OCI-LY7 (cell line): ENCODE measurements around the gene UBAC1. TPM values are rescaled to one million over a fixed set of nuclear protein-coding genes. Genes with fewer than 3 reads are reported as not detected.
"Not testable (repeated sequence)": the region's sequence is repeated elsewhere in the genome, so short reads cannot be mapped to it uniquely, and the experiment has no call there.

Experiments used
- BruUV-seq: library from RNA; stranded (reverse); fragments of 400-500 nt; replicated peaks from 2 replicates; lab custom pipeline; 2021; lab: Mats Ljungman, UMichigan
- CTCF ChIA-PET: fragments of 300-600 bp; sonication (Branson Sonifier 250); formaldehyde crosslinking; loops from one replicate; lab custom pipeline; 2022; ENCODE audit warnings: antibody characterized with exemption; ENCODE audit not compliant: unreplicated experiment; lab: Charles Lee
- POLR2A ChIA-PET: fragments of 300-600 bp; sonication (Branson Sonifier 250); formaldehyde crosslinking; loops from one replicate; lab custom pipeline; 2022; ENCODE audit warnings: antibody characterized with exemption; lab: Charles Lee
- DNase-seq: peaks from one replicate; pipeline ENCODE4 v3.0.0-alpha.2; 2015; ENCODE audit warnings: low spot score
- H2AFZ ChIP-seq: fragments of 200-600 bp; sonication (generic), shearing (Covaris generic); 2 replicates; pipeline ENCODE4 v1.6.1; 2014; ENCODE audit warnings: mild to moderate bottlenecking, antibody characterized with exemption, low read length, moderate library complexity
- H3K27ac ChIP-seq: fragments of 200-600 bp; sonication (generic); 2 replicates; pipeline ENCODE4 v1.5.1; 2014; ENCODE audit warnings: mixed run types, low read depth, mild to moderate bottlenecking, moderate library complexity, low read length, inconsistent platforms; ENCODE audit not compliant: poor library complexity, severe bottlenecking
- H3K36me3 ChIP-seq: fragments of 200-600 bp; sonication (generic); 2 replicates; pipeline ENCODE4 v1.6.1; 2014; ENCODE audit warnings: mild to moderate bottlenecking, antibody characterized with exemption, low read length, moderate library complexity, mixed read lengths; ENCODE audit not compliant: insufficient read depth
- H3K4me1 ChIP-seq: fragments of 200-600 bp; sonication (generic); 2 replicates; pipeline ENCODE4 v1.5.1; 2014; ENCODE audit warnings: mild to moderate bottlenecking, low read length; ENCODE audit not compliant: insufficient read depth, poor library complexity, severe bottlenecking
- H3K4me2 ChIP-seq: fragments of 200-600 bp; sonication (generic); 2 replicates; pipeline ENCODE4 v1.6.1; 2014; ENCODE audit warnings: mild to moderate bottlenecking, low read length
- H3K4me3 ChIP-seq: fragments of 200-600 bp; sonication (generic); 2 replicates; pipeline ENCODE4 v1.5.1; 2014; ENCODE audit warnings: mild to moderate bottlenecking, low read depth, low read length; ENCODE audit not compliant: poor library complexity, severe bottlenecking
- H3K79me2 ChIP-seq: fragments of 200-600 bp; sonication (generic); 2 replicates; pipeline ENCODE4 v1.6.1; 2016; ENCODE audit warnings: low read depth, mild to moderate bottlenecking, low read length, moderate library complexity, mixed read lengths; ENCODE audit not compliant: insufficient read depth
- H3K9me2 ChIP-seq: fragments of 200-600 bp; sonication (generic); 2 replicates; pipeline ENCODE4 v1.6.1; 2016; ENCODE audit warnings: mild to moderate bottlenecking, low read length, mixed read lengths; ENCODE audit not compliant: insufficient read depth
- H3K9me3 ChIP-seq: fragments of 200-600 bp; sonication (generic); 2 replicates; pipeline ENCODE4 v1.6.1; 2014; ENCODE audit warnings: mild to moderate bottlenecking, mixed run types, low read length, mixed read lengths
- H4K20me1 ChIP-seq: fragments of 200-600 bp; sonication (generic); 2 replicates; pipeline ENCODE4 v1.6.1; 2014; ENCODE audit warnings: mild to moderate bottlenecking, antibody characterized with exemption, low read length, moderate library complexity, mixed read lengths; ENCODE audit not compliant: insufficient read depth
- EZH2phosphoT487 ChIP-seq: fragments of 200-600 bp; sonication (generic); IDR thresholded peaks from 2 replicates; pipeline ENCODE4 v1.6.1; 2018; ENCODE audit warnings: low read depth, borderline replicate concordance, mild to moderate bottlenecking, mixed run types, antibody characterized with exemption, low read length, moderate library complexity, mixed read lengths
- intact Hi-C: fragments of 100-400 bp; cut with micrococcal nuclease; formaldehyde crosslinking; loops from one replicate; pipeline ENCODE4 v1.10.0; 2022; ENCODE audit not compliant: unreplicated experiment
- total RNA-seq, 2 experiments: library from RNA; depleted of rRNA in 1 of 2; stranded (reverse); fragments of >200 nt in 1 of 2; shearing (Covaris generic) in 1 of 2; gene quantifications; 2 replicates each; pipeline ENCODE4 v1.2.3, GENCODE V29; 2014 to 2022
- TF ChIP-seq, protein P1 (sequence below): fragments of 200-600 bp; sonication (generic); conservative IDR thresholded peaks from 2 replicates; pipeline ENCODE4 v1.5.1; 2014; ENCODE audit warnings: mild to moderate bottlenecking, antibody characterized with exemption, low read length, moderate library complexity, mixed read lengths

Gene UBAC1
- total RNA-seq, 2 experiments from 2014 or later: 42.3 to 59.2 TPM

DNA sequence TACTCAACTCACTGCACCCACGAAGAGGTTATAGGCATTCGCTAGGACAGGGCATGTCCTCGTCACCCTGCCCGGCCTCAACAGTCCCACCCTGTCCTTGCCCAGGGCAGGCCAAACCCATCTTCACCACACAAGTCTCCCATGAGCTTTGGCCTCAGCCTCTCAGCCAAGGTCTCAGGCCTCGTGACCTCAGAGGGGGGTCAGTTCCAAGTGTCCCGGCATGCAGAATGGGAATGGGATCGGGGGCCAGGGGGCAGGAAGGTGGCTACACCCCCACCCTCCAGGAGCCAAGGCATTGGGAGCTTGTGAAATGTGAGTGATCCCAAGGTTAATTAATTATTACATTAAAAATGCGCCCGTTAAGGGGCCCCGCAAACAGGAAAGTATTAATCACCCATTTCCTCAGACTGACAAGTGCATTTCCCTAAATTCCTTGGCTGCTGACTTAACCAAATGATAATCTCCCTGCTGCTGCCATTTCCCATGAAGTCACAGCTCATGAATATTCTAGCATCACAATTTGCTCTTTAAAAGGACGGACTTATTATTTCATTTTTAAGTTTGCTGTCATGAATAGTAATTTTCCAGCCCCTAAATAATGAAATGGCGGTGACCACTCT is 8.0 kb upstream of the UBAC1 start:
- Histone ChIP-seq H3K9me3 (no peaks in the 10 kb centered on the region), H4K20me1 (no peaks in the 10 kb centered on the region), H3K4me1 (peaks cover 13% of the 10 kb centered on the region), H2AFZ (no peak overlapping the region), H3K4me3 (no peak overlapping the region), H3K36me3 (no peaks in the 10 kb centered on the region), H3K4me2 (no peak overlapping the region), H3K79me2 (no peaks in the 10 kb centered on the region), H3K27ac (no peak overlapping the region), H3K9me2 (no peaks in the 10 kb centered on the region)
- intact Hi-C loops: loop anchor here (5.0 to 10.0 kb wide), 2 partner anchors 104 to 168 kb away; no protein-coding TSS in a partner anchor
- BruUV-seq: no TSS peak
- POLR2A ChIA-PET: no interaction called here
- TF ChIP-seq EZH2phosphoT487: no peak
- TF ChIP-seq, protein P1, sequence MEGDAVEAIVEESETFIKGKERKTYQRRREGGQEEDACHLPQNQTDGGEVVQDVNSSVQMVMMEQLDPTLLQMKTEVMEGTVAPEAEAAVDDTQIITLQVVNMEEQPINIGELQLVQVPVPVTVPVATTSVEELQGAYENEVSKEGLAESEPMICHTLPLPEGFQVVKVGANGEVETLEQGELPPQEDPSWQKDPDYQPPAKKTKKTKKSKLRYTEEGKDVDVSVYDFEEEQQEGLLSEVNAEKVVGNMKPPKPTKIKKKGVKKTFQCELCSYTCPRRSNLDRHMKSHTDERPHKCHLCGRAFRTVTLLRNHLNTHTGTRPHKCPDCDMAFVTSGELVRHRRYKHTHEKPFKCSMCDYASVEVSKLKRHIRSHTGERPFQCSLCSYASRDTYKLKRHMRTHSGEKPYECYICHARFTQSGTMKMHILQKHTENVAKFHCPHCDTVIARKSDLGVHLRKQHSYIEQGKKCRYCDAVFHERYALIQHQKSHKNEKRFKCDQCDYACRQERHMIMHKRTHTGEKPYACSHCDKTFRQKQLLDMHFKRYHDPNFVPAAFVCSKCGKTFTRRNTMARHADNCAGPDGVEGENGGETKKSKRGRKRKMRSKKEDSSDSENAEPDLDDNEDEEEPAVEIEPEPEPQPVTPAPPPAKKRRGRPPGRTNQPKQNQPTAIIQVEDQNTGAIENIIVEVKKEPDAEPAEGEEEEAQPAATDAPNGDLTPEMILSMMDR: no peak
- no peak for DNase-seq
- CTCF ChIA-PET: no interaction called here

DNA sequence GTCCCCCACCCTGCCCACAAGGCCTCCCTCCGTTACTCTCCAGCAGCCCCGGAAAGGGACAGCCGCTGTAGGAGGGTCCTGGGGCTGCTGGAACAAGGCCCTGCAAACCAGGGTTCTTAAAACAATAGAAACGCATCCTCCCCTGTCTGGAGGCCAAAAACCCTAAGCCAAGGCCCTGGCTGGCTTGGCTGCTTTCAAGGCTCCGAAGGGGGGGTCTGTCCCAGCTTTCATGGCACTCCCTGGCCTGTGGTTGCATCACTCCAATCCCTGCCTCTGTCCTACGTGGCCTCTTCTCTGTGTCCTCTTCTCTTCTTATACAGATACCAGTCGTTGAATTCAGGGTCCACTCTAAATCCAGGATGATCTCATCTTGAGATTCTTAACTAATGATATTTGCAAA is 7.4 kb upstream of the UBAC1 start:
- Histone ChIP-seq H3K27ac (no peak overlapping the region), H3K36me3 (no peaks in the 10 kb centered on the region), H3K9me3 (no peaks in the 10 kb centered on the region), H3K4me2 (no peak overlapping the region), H2AFZ (no peak overlapping the region), H3K4me1 (peaks cover 19% of the 10 kb centered on the region), H4K20me1 (no peaks in the 10 kb centered on the region), H3K9me2 (no peaks in the 10 kb centered on the region), H3K79me2 (no peaks in the 10 kb centered on the region), H3K4me3 (no peak overlapping the region)
- POLR2A ChIA-PET: no interaction called here
- TF ChIP-seq, protein P1: no peak
- TF ChIP-seq EZH2phosphoT487: no peak
- CTCF ChIA-PET: no interaction called here
- DNase-seq: no peak
- BruUV-seq: no TSS peak
- intact Hi-C loops: loop anchor here (5.0 to 10.0 kb wide), 2 partner anchors 104 to 169 kb away; no protein-coding TSS in a partner anchor

DNA sequence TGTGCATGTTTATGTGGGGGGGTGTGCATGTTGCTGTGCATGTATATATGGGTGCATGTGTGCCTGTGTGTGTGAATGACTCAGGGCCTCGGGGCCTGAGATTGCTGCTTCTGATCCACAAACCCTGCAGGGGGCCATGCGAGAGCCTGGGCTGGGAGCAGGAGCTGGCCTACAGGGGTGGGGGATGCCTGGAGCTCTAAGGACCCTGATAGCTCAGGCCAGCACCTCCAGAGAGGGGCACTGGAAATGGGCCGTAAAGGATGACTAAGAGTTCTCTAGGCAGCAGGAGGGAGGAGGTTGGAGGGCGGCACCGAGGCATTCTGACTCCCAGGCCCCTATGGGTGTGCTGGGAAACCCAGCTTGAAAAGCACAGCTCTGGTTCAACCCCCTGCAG is 6.9 kb upstream of the UBAC1 start:
- ChIA-PET CTCF (interaction anchor here (0.5 kb wide), 1 partner anchor 35 kb away, joined by 3 read pairs; no protein-coding TSS in a partner anchor), POLR2A (no interaction called here)
- BruUV-seq: no TSS peak
- no peaks in the 10 kb centered on the region for H3K9me2 ChIP-seq
- H2AFZ ChIP-seq: no peak overlapping the region
- H3K79me2 ChIP-seq: no peaks in the 10 kb centered on the region
- H3K4me1 ChIP-seq: peaks cover 20% of the 10 kb centered on the region
- H3K36me3 ChIP-seq: no peaks in the 10 kb centered on the region
- H3K9me3 ChIP-seq: no peaks in the 10 kb centered on the region
- no peak overlapping the region for H3K4me2 ChIP-seq
- intact Hi-C loops: loop anchor here (5.0 to 10.0 kb wide), 2 partner anchors 103 to 169 kb away; no protein-coding TSS in a partner anchor
- H3K27ac ChIP-seq: no peak overlapping the region
- H4K20me1 ChIP-seq: no peaks in the 10 kb centered on the region
- DNase-seq: no peak
- no peak overlapping the region for H3K4me3 ChIP-seq
- no peak for TF ChIP-seq EZH2phosphoT487
- TF ChIP-seq, protein P1: no peak

DNA sequence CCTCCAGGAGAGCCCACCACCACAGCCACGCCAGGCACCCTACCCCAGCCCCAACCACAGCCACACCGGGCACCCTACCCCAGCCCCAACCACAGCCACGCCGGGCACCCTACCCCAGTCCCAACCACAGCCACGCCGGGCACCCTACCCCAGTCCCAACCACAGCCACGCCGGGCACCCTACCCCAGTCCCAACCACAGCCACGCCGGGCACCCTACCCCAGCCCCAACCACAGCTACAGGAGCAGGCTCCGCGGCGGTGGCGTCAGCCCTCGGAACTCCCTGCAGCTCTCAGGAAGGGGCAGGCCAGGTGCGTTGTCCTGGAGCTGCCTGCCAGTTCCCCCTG is 5.7 kb upstream of the UBAC1 start:
- CTCF ChIA-PET, H2AFZ ChIP-seq, BruUV-seq, H3K4me2 ChIP-seq, DNase-seq, H3K9me2 ChIP-seq, H3K79me2 ChIP-seq, H3K9me3 ChIP-seq, H3K4me3 ChIP-seq, H3K27ac ChIP-seq, POLR2A ChIA-PET, H4K20me1 ChIP-seq, H3K36me3 ChIP-seq: not testable (repeated sequence)
- intact Hi-C loops: loop anchor here (1.0 to 10.0 kb wide), 3 partner anchors 102 to 170 kb away; no protein-coding TSS in a partner anchor
- peaks cover 24% of the 10 kb centered on the region for H3K4me1 ChIP-seq
